Activated CD4-positive, alpha-beta memory T cell treated with anti-CD3 and anti-CD28 coated beads for 36 hours (primary cell): ENCODE measurements around the gene RBM19. TPM values are rescaled to one million over a fixed set of nuclear protein-coding genes. Genes with fewer than 3 reads are reported as not detected.

ENCODE experiments used
- CTCF ChIA-PET: fragments of 350-600 bp; sonication (Branson Sonifier 250); formaldehyde crosslinking; loops from one replicate; lab custom pipeline; 2021; ENCODE audit warnings: antibody characterized with exemption, inconsistent platforms; lab: Charles Lee
- POLR2A ChIA-PET: fragments of 350-600 bp; sonication (Branson Sonifier 250); formaldehyde crosslinking; loops from one replicate; lab custom pipeline; 2021; ENCODE audit warnings: antibody characterized with exemption; lab: Charles Lee
- DNase-seq: peaks from one replicate; pipeline ENCODE4 v3.0.0-alpha.2; 2020
- H3K27ac Mint-ChIP-seq: one replicate; pipeline ENCODE4 v1.8.0; 2021; ENCODE audit warnings: mixed read lengths
- H3K27me3 Mint-ChIP-seq: one replicate; pipeline ENCODE4 v1.8.0; 2021; ENCODE audit warnings: mixed read lengths
- H3K36me3 Mint-ChIP-seq: one replicate; pipeline ENCODE4 v1.8.0; 2021; ENCODE audit warnings: mixed read lengths
- H3K4me1 Mint-ChIP-seq: one replicate; pipeline ENCODE4 v1.8.0; 2021; ENCODE audit warnings: low read depth, mixed read lengths
- H3K4me3 Mint-ChIP-seq: one replicate; pipeline ENCODE4 v1.8.0; 2021; ENCODE audit warnings: mild to moderate bottlenecking, mixed read lengths
- H3K9me3 Mint-ChIP-seq: one replicate; pipeline ENCODE4 v1.8.0; 2021; ENCODE audit warnings: mixed read lengths
- intact Hi-C: fragments of 100-400 bp; cut with micrococcal nuclease; formaldehyde crosslinking; loops from one replicate; pipeline ENCODE4 v1.15.1; 2023
- total RNA-seq, 2 experiments: library from RNA; stranded (reverse); gene quantifications; one replicate each; pipeline ENCODE4 v1.2.3, GENCODE V29; 2021

The RBM19 gene
- total RNA-seq, 2 experiments from 2014 or later, result 69.6 to 74.1 TPM

GRCh38 chr12:113934060-113934814 lies 31.9 kb downstream of the RBM19 start:
- Mint-ChIP-seq H3K4me3 (no peak overlapping the region), H3K36me3 (peaks cover 49% of the 10 kb centered on the region), H3K27me3 (no peaks in the 10 kb centered on the region), H3K27ac (no peak overlapping the region), H3K9me3 (no peaks in the 10 kb centered on the region), H3K4me1 (peaks cover 6% of the 10 kb centered on the region)
- ChIA-PET CTCF (no interaction called here), POLR2A (no interaction called here)
- intact Hi-C loops, result no loop called here
- DNase-seq, result no peak

GRCh38 chr12:113933201-113933786 lies 32.8 kb downstream of the RBM19 start:
- POLR2A ChIA-PET, result no interaction called here
- peaks cover 46% of the 10 kb centered on the region for H3K36me3 Mint-ChIP-seq
- H3K4me3 Mint-ChIP-seq, result no peak overlapping the region
- intact Hi-C loops, result no loop called here
- no peak for DNase-seq
- no peaks in the 10 kb centered on the region for H3K9me3 Mint-ChIP-seq
- no peak overlapping the region for H3K27ac Mint-ChIP-seq
- CTCF ChIA-PET, result no interaction called here
- H3K27me3 Mint-ChIP-seq, result no peaks in the 10 kb centered on the region
- peaks cover 8% of the 10 kb centered on the region for H3K4me1 Mint-ChIP-seq

- H3K4me3 Mint-ChIP-seq, result no peak overlapping the region
- H3K36me3 Mint-ChIP-seq, result peaks cover 40% of the 10 kb centered on the region
- no peaks in the 10 kb centered on the region for H3K9me3 Mint-ChIP-seq
- H3K27me3 Mint-ChIP-seq, result no peaks in the 10 kb centered on the region
- no peak overlapping the region for H3K27ac Mint-ChIP-seq
- intact Hi-C loops, result no loop called here
- POLR2A ChIA-PET, result no interaction called here
- peaks cover 8% of the 10 kb centered on the region for H3K4me1 Mint-ChIP-seq
- no peak for DNase-seq
- CTCF ChIA-PET, result no interaction called here
Measured at GRCh38 chr12:113932381-113933196, 33.5 kb downstream of the RBM19 start.

GRCh38 chr12:113931517-113931916 lies 34.6 kb downstream of the RBM19 start:
- no peaks in the 10 kb centered on the region for H3K27me3 Mint-ChIP-seq
- CTCF ChIA-PET, result no interaction called here
- H3K36me3 Mint-ChIP-seq, result peaks cover 48% of the 10 kb centered on the region
- no peak for DNase-seq
- H3K4me1 Mint-ChIP-seq, result peaks cover 10% of the 10 kb centered on the region
- H3K9me3 Mint-ChIP-seq, result no peaks in the 10 kb centered on the region
- intact Hi-C loops, result no loop called here
- H3K4me3 Mint-ChIP-seq, result no peak overlapping the region
- POLR2A ChIA-PET, result no interaction called here
- H3K27ac Mint-ChIP-seq, result no peak overlapping the region

- intact Hi-C loops, result no loop called here
- no peak for DNase-seq
- Mint-ChIP-seq H3K4me1 (peaks cover 10% of the 10 kb centered on the region), H3K9me3 (no peaks in the 10 kb centered on the region), H3K36me3 (peaks cover 52% of the 10 kb centered on the region), H3K27me3 (no peaks in the 10 kb centered on the region), H3K4me3 (no peak overlapping the region), H3K27ac (no peak overlapping the region)
- ChIA-PET POLR2A (no interaction called here), CTCF (no interaction called here)
Measured at GRCh38 chr12:113930249-113930648, 35.9 kb downstream of the RBM19 start.

- H3K27me3 Mint-ChIP-seq, result no peaks in the 10 kb centered on the region
- CTCF ChIA-PET, result interaction anchor here (1.2 kb wide), 1 partner anchor 16 kb away, joined by 4 read pairs; no protein-coding TSS in a partner anchor
- H3K9me3 Mint-ChIP-seq, result no peaks in the 10 kb centered on the region
- intact Hi-C loops, result no loop called here
- POLR2A ChIA-PET, result no interaction called here
- H3K4me3 Mint-ChIP-seq, result no peak overlapping the region
- H3K27ac Mint-ChIP-seq, result no peak overlapping the region
- H3K36me3 Mint-ChIP-seq, result peaks cover 54% of the 10 kb centered on the region
- DNase-seq, result peak; percentile 12
- peaks cover 10% of the 10 kb centered on the region for H3K4me1 Mint-ChIP-seq
Measured at GRCh38 chr12:113929312-113929989, 36.7 kb downstream of the RBM19 start.

- ChIA-PET CTCF (no interaction called here), POLR2A (no interaction called here)
- no peak for DNase-seq
- peaks cover 60% of the 10 kb centered on the region for H3K36me3 Mint-ChIP-seq
- H3K27ac Mint-ChIP-seq, result no peak overlapping the region
- H3K4me3 Mint-ChIP-seq, result no peak overlapping the region
- intact Hi-C loops, result no loop called here
- no peaks in the 10 kb centered on the region for H3K27me3 Mint-ChIP-seq
- H3K4me1 Mint-ChIP-seq, result peaks cover 10% of the 10 kb centered on the region
- no peaks in the 10 kb centered on the region for H3K9me3 Mint-ChIP-seq
Measured at GRCh38 chr12:113926788-113927187, 39.3 kb downstream of the RBM19 start.

- no peak for DNase-seq
- no peaks in the 10 kb centered on the region for H3K27me3 Mint-ChIP-seq
- intact Hi-C loops, result no loop called here
- H3K4me3 Mint-ChIP-seq, result no peak overlapping the region
- H3K4me1 Mint-ChIP-seq, result peaks cover 5% of the 10 kb centered on the region
- ChIA-PET POLR2A (no interaction called here), CTCF (no interaction called here)
- H3K36me3 Mint-ChIP-seq, result peaks cover 66% of the 10 kb centered on the region
- H3K27ac Mint-ChIP-seq, result no peak overlapping the region
- H3K9me3 Mint-ChIP-seq, result no peaks in the 10 kb centered on the region
Measured at GRCh38 chr12:113924341-113924740, 41.8 kb downstream of the RBM19 start.

- no peaks in the 10 kb centered on the region for H3K9me3 Mint-ChIP-seq
- no peak overlapping the region for H3K27ac Mint-ChIP-seq
Measured at GRCh38 chr12:113923251-113923650, 42.9 kb downstream of the RBM19 start.

GRCh38 chr12:113921430-113921829 lies 44.7 kb downstream of the RBM19 start:
- Mint-ChIP-seq H3K27me3 (no peaks in the 10 kb centered on the region), H3K4me1 (no peaks in the 10 kb centered on the region), H3K4me3 (no peak overlapping the region), H3K9me3 (no peaks in the 10 kb centered on the region), H3K36me3 (peaks cover 62% of the 10 kb centered on the region), H3K27ac (no peak overlapping the region)
- CTCF ChIA-PET, result no interaction called here
- intact Hi-C loops, result no loop called here
- DNase-seq, result no peak
- POLR2A ChIA-PET, result no interaction called here

More at GRCh38 chr12:113923251-113923650, 42.9 kb downstream of the RBM19 start:
- ChIA-PET CTCF (no interaction called here), POLR2A (no interaction called here)
- Mint-ChIP-seq H3K4me1 (peaks cover 2% of the 10 kb centered on the region), H3K4me3 (no peak overlapping the region), H3K27me3 (no peaks in the 10 kb centered on the region), H3K36me3 (peaks cover 69% of the 10 kb centered on the region)
- intact Hi-C loops, result no loop called here
- DNase-seq, result no peak

- CTCF ChIA-PET, result no interaction called here
Measured at GRCh38 chr12:113919791-113920190, 46.3 kb downstream of the RBM19 start.

GRCh38 chr12:113918306-113918705 lies 47.8 kb downstream of the RBM19 start:
- intact Hi-C loops, result no loop called here
- Mint-ChIP-seq H3K4me3 (no peak overlapping the region), H3K27me3 (no peaks in the 10 kb centered on the region), H3K4me1 (no peaks in the 10 kb centered on the region), H3K27ac (no peak overlapping the region), H3K36me3 (peaks cover 44% of the 10 kb centered on the region), H3K9me3 (no peaks in the 10 kb centered on the region)
- POLR2A ChIA-PET, result no interaction called here
- DNase-seq, result no peak
- CTCF ChIA-PET, result interaction anchor here (0.6 to 1.2 kb wide), 2 partner anchors 590 to 606 kb away, joined by 3 to 5 read pairs; no protein-coding TSS in a partner anchor

More at GRCh38 chr12:113919791-113920190, 46.3 kb downstream of the RBM19 start:
- DNase-seq, result no peak
- Mint-ChIP-seq H3K9me3 (no peaks in the 10 kb centered on the region), H3K27me3 (no peaks in the 10 kb centered on the region), H3K36me3 (peaks cover 55% of the 10 kb centered on the region), H3K4me3 (no peak overlapping the region), H3K27ac (no peak overlapping the region), H3K4me1 (no peaks in the 10 kb centered on the region)
- POLR2A ChIA-PET, result no interaction called here
- intact Hi-C loops, result no loop called here
